Stromal cell of bone marrow (primary cell): ENCODE data around the gene KPNA1.

Experiments used
- DNase-seq: peaks from one replicate; pipeline ENCODE4 v3.0.0-alpha.2; 2012; ENCODE audit warnings: low read depth

Gene KPNA1

DNA sequence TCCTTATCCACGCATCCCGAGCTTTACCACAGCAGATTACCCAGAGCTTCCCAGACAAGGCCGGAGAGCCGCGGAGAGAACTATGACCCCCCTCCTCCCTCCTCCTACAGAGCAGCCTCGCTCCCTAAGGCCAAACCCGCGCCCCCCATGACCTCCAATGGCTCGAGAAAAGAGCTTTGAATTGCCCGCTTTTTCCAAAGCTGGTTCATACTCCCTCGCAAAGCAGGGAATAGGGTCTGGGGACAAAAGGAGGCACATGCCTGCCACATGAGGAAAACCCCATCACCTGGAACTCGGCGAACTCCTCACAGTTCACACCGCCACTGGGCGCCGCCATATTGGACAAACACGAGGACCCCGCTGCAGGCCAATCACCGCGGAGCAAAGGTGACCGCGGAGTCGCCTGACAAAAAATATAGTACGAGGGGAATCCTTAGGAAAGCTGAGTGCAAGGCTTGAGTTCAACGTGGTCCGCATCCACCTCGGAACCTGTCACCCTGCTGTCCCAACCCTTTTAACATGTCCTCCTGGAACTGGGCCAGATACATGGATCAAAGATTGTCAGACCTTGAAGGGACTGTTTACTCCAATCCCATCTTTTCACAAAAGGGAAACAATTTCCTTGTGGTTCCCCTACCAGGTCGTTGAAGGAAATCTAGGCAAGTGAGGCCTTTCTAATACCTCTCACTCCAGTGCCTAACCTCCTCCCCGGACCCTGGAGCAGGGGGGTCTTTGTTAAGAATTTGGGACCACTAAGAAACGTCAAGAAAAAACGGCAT lies 131.7 kb downstream of the KPNA1 start, which contains the start of gene MIX23:
Gene MIX23 (minus strand): TSS at position 344 of the 779 bp plus-strand sequence. CDS start 7 bp downstream, at position 337.
- DNase-seq: peak; percentile 70

DNA sequence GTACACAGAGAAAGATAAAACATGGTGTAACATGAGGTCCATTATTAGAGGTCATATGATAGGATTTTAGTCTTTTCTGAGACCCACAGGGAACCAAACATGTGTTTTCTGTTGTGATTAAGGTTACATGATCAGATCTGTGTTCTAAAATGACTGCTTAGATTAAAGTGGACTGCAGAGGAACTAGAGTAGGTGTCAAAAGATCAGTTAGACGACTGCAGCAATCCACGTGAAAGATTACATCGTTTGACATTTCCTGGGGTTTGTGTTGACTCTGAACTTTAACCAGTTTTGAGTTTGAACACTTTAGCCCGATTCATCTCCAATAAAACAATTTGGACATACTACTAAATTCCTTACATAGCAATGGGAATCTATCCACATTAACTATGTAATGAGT lies 136.8 kb downstream of the KPNA1 start:
- DNase-seq: no peak

DNA sequence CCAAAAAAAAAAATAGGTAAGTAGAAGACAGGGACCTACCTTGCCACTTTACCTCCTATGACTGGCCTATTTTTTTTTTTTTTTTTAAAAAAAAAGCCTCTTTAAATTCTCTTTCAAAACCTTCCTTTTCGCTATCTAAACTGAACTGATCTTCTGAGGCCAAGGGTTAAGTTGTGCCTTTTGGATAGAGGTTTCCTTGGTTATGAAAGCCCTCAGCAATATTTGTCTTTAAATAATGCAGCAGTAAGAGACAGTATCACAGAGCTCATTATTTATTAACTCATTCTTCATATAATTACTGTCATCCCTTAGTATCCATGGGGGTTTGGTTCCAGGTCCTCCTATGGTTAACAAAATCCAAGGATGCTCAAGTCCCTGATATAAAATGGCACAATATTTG lies 140.7 kb downstream of the KPNA1 start:
- DNase-seq: no peak
